GM15510 (cell line): Measurements from ENCODE around the gene FAM89A.
A peak's percentile ranks its signal among the peaks of the same experiment; 100 is the strongest.

Source experiments
- POLR2A ChIP-seq: IDR thresholded peaks from 3 replicates; pipeline ENCODE4 v1.6.1; 2011; ENCODE audit warnings: borderline replicate concordance; ENCODE audit not compliant: insufficient read length; ENCODE audit errors: extremely low read depth

FAM89A gene

GRCh38 chr1:230979952-230980351 lies 60.1 kb downstream of the FAM89A start:
- TF ChIP-seq POLR2A, result no peak

GRCh38 chr1:230979389-230979716 lies 60.7 kb downstream of the FAM89A start:
- no peak for TF ChIP-seq POLR2A

- peak; percentile 76 for TF ChIP-seq POLR2A
Measured at GRCh38 chr1:230978491-230979388, 61.3 kb downstream of the FAM89A start, which contains the start of the genes ARV1 and TTC13. ARV1 (plus strand) TSS chr1:230979094; CDS start chr1:230979106, 12 bp downstream. TTC13 (minus strand) TSS chr1:230978861; CDS start chr1:230978830, 31 bp downstream.

GRCh38 chr1:230977761-230978490 lies 62.1 kb downstream of the FAM89A start:
- no peak for TF ChIP-seq POLR2A

GRCh38 chr1:230976825-230977747 lies 63.0 kb downstream of the FAM89A start:
- TF ChIP-seq POLR2A, result no peak

GRCh38 chr1:230976360-230976759 lies 63.7 kb downstream of the FAM89A start:
- no peak for TF ChIP-seq POLR2A

GRCh38 chr1:230975636-230976035 lies 64.4 kb downstream of the FAM89A start:
- no peak for TF ChIP-seq POLR2A

- TF ChIP-seq POLR2A, result no peak
Measured at GRCh38 chr1:230972855-230973271, 67.2 kb downstream of the FAM89A start.

GRCh38 chr1:230971771-230972170 lies 68.3 kb downstream of the FAM89A start:
- TF ChIP-seq POLR2A, result no peak

- no peak for TF ChIP-seq POLR2A
Measured at GRCh38 chr1:230970432-230970831, 69.6 kb downstream of the FAM89A start.
